ENCODE data around the gene LSP1. TPM values are rescaled to one million over a fixed set of nuclear protein-coding genes. Genes with fewer than 3 reads are reported as not detected.
"Not testable (repeated sequence)": the region's sequence is repeated elsewhere in the genome, so short reads cannot be mapped to it uniquely, and the experiment has no call there.

LSP1 gene

DNA sequence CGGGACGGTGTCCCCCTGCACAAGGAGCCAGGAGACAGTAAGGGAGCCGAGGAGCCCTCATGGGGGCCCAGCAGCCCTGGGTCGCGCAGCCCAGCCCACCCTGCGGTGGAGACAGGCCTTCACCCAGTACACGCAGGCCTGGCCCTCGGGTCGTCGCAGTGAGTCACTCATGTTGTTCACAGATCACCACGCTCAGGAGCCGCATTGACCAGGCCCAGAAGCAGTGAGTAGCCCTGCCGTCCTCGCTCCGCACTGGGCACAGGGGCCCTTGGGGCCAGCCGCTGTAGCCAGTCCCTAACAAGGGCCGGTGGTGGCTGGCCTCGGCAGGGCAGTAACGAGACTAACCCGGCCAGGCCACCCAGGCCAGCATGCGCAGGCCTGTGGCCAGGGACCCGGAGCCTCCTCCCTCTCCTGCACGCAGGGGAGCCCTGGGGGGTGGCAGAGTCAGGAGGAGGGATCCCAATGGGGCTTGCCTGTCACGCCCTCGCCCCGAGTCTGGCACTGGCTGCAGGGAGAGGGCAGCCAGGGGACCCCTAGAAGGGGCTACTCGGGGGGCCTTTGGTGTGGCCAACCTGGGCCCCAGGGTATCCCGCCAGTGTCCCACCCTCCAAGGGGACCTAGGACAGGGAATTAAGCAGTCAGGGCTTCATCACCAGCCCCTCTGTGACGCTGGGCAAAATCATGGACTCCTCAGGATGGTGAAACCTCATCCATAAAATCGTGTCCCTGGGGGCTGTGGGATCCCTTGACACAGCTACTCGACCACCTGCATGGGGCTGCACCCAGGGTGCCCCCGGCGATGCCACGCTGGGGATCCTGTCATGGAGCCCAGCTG, 84.1 kb downstream of the LSP1 start:
- H3K9me3 ChIP-seq (replicated peaks; ENCODE audit: low read length) = no peaks in the 10 kb centered on the region
- H3K4me1 ChIP-seq (ENCODE audit: control insufficient read depth, insufficient read depth, low read length) = no peaks in the 10 kb centered on the region
- no peak overlapping the region for H3K9ac ChIP-seq (ENCODE audit: low read depth, low read length)
- no peak overlapping the region for H3K4me3 ChIP-seq (ENCODE audit: low read length)
- no peak overlapping the region for H3K4me2 ChIP-seq (ENCODE audit: low read length)
- H3K36me3 ChIP-seq (ENCODE audit: insufficient read depth, low read length) = no peaks in the 10 kb centered on the region
- H3K27me3 ChIP-seq (ENCODE audit: control insufficient read depth, insufficient read depth, low read length) = peaks cover 20% of the 10 kb centered on the region

DNA sequence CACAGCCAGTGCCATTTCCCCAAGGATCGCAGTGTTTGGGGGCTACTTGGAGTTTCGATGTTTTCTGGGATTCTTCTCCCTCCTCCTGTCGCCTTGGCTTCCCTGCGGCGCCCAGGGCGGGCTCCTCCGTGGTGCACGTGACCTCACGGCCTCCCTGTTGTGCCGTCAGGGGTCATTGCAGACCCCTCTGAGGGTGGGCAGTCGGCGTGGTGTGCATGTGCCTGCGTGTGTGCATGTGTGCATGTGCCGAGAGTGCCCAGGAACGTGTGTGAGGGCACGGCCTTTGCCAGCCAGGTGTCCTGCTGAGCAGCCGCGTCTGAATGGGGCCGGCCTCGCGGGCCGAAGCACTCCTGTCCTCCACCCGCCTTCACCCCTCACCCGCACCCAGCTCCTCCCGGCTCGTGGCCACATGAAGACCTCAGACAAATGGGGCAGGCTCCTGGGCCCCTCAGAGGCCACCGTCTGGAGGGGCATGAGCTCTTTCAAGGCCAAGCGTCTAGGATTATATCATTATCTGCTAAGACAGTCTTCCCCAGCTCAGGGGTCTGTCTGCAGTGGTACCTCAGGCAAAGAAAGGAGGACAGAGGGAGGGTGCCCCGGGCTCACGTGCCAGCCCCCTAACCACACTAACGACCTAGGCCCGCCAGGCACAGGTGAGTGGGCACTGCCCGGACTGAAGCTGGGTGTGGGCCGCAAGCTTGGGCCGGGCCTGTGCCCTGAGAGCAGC, 84.9 kb downstream of the LSP1 start:
- Histone ChIP-seq H3K27me3 (ENCODE audit: control insufficient read depth, insufficient read depth, low read length) (peaks cover 19% of the 10 kb centered on the region), H3K9ac (ENCODE audit: low read depth, low read length) (no peak overlapping the region)

DNA sequence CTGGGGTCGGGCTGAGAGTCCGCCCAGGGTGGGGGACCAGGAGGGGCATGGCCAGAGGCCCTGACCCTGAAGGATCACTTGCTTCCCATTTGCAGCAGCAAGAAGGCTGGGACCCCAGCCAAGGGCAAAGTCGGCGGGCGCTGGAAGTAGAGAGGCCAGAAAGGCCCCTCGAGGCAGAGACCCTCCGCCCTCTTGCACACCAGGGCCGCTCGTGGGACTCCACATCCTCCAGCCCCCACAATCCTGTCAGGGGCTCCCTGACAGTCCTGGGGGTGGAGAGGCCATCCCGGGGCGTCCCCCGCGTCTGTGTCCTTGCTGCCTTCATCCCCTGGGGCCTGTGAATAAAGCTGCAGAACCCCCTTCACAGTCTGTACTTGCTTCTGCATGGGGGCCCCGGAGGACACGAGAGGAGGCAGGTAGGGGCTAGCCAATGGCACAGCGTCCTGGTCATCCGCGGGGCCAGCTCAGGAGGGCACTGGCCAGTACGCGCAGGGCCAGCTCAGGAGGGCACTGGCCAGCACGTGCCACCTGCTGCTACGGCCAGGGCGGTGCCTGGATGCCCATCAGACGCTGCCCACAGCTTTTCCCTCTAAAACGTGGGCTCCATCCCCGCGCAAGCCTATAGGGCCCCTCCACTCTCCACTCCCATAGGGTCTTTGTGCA, 85.6 kb downstream of the LSP1 start:
- Histone ChIP-seq H3K4me2 (ENCODE audit: low read length) (no peak overlapping the region), H3K36me3 (ENCODE audit: insufficient read depth, low read length) (no peaks in the 10 kb centered on the region), H3K4me1 (ENCODE audit: control insufficient read depth, insufficient read depth, low read length) (no peaks in the 10 kb centered on the region), H3K9ac (ENCODE audit: low read depth, low read length) (no peak overlapping the region), H3K9me3 (replicated peaks; ENCODE audit: low read length) (no peaks in the 10 kb centered on the region), H3K27me3 (ENCODE audit: control insufficient read depth, insufficient read depth, low read length) (peaks cover 14% of the 10 kb centered on the region), H3K4me3 (ENCODE audit: low read length) (no peak overlapping the region)

More for the DNA sequence above, 84.9 kb downstream of the LSP1 start:
- Histone ChIP-seq H3K4me3 (ENCODE audit: low read length) (no peak overlapping the region), H3K36me3 (ENCODE audit: insufficient read depth, low read length) (no peaks in the 10 kb centered on the region), H3K9me3 (replicated peaks; ENCODE audit: low read length) (no peaks in the 10 kb centered on the region), H3K4me1 (ENCODE audit: control insufficient read depth, insufficient read depth, low read length) (no peaks in the 10 kb centered on the region), H3K4me2 (ENCODE audit: low read length) (no peak overlapping the region)

DNA sequence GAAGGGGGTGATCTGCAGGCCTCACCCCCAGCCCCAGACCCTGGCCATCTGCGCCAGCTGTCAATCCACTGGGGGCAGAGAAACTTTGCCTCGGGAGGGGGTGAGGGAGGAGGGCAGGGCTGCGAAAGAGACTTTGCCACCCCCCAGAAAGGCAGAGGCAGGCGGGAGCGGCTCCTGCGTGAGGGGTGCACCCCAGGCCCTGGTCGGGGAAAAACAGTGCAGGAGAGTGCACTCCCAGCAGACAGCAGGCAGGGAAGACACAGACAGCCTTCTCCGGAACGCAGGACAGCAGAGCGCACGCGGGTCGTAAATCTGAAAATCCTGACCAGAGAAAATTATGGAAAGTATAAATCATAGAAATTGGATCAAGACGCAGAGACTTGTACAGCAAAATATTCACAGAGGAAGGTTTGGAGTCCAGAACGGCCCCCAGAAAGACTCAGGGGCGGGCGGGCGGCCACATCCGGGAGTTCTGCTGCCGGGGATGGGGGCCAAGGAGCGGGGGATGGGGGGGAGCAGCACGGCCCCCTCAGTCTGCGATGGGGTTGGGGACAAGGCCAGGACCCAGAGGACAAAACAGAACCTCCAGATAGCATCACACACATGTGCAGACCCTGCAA, 86.2 kb downstream of the LSP1 start:
- no peak overlapping the region for H3K9ac ChIP-seq (ENCODE audit: low read depth, low read length)
- no peaks in the 10 kb centered on the region for H3K36me3 ChIP-seq (ENCODE audit: insufficient read depth, low read length)
- H3K27me3 ChIP-seq (ENCODE audit: control insufficient read depth, insufficient read depth, low read length) = peaks cover 9% of the 10 kb centered on the region
- no peaks in the 10 kb centered on the region for H3K9me3 ChIP-seq (replicated peaks; ENCODE audit: low read length)
- H3K4me1 ChIP-seq (ENCODE audit: control insufficient read depth, insufficient read depth, low read length) = no peaks in the 10 kb centered on the region
- no peak overlapping the region for H3K4me3 ChIP-seq (ENCODE audit: low read length)
- H3K4me2 ChIP-seq (ENCODE audit: low read length) = no peak overlapping the region

DNA sequence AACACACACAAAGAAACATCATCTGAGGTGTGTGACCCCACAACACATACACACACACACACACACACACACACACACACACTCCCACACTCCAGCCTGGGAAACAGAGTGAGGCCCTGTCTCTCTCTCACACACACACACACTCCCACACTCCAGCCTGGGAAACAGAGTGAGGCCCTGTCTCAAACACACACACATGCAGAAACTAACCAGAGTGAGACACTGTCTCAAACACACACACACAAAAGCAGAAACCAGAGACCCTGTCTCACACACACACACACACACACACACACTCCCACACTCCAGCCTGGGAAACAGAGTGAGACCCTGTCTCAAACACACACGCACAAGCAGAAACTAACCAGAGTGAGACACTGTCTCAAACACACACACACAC, 86.9 kb downstream of the LSP1 start:
- H3K9ac ChIP-seq (ENCODE audit: low read depth, low read length) = not testable (repeated sequence)

More for the DNA sequence above, 86.9 kb downstream of the LSP1 start:
- not testable (repeated sequence) for H3K36me3 ChIP-seq (ENCODE audit: insufficient read depth, low read length); H3K4me2 ChIP-seq (ENCODE audit: low read length); H3K9me3 ChIP-seq (replicated peaks; ENCODE audit: low read length); H3K4me3 ChIP-seq (ENCODE audit: low read length); H3K27me3 ChIP-seq (ENCODE audit: control insufficient read depth, insufficient read depth, low read length); H3K4me1 ChIP-seq (ENCODE audit: control insufficient read depth, insufficient read depth, low read length)

Small RNA genes lying within 50 kb of the gene (small RNA-seq; reads per million reads assigned to genes)
- gene AC051649.1 = not detected
- not detected for gene MIR4298
